ENCODE results near the gene SPDYE16.

DNA sequence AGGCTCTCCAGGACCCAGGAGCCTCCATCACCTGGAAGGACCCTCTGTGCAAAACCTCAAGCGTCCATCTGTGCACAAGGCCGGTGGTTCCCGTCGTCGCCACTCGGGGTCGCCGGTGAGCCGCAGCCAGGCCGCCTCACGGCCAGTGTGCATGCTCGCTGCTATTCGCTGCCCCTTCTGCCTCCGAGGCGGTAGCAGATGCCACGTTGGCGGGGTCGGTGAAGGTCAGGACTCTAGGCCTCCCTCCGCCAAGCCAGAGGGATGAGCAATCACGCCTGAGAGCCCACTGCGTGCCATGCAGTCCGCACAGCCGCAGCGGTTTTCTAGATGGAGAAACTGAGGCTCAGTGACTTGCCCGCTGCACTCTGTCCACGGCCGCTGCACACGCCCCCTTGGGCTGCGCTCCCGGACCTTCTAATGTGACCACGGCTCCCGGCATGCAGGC is 27.1 kb downstream of the SPDYE16 start:
- TF ChIP-seq, protein P1, sequence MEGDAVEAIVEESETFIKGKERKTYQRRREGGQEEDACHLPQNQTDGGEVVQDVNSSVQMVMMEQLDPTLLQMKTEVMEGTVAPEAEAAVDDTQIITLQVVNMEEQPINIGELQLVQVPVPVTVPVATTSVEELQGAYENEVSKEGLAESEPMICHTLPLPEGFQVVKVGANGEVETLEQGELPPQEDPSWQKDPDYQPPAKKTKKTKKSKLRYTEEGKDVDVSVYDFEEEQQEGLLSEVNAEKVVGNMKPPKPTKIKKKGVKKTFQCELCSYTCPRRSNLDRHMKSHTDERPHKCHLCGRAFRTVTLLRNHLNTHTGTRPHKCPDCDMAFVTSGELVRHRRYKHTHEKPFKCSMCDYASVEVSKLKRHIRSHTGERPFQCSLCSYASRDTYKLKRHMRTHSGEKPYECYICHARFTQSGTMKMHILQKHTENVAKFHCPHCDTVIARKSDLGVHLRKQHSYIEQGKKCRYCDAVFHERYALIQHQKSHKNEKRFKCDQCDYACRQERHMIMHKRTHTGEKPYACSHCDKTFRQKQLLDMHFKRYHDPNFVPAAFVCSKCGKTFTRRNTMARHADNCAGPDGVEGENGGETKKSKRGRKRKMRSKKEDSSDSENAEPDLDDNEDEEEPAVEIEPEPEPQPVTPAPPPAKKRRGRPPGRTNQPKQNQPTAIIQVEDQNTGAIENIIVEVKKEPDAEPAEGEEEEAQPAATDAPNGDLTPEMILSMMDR (conservative IDR thresholded peaks at IDR 0.05; ENCODE audit: low read depth, low read length): peak; percentile 77
- TF ChIP-seq EZH2 (IDR thresholded peaks at IDR 0.05; ENCODE audit: borderline replicate concordance, low read depth, low read length, poor library complexity, severe bottlenecking): no peak
